ENCODE data around the gene FBXO34.
A peak's percentile ranks its signal among the peaks of the same experiment; 100 is the strongest.

Gene FBXO34

DNA sequence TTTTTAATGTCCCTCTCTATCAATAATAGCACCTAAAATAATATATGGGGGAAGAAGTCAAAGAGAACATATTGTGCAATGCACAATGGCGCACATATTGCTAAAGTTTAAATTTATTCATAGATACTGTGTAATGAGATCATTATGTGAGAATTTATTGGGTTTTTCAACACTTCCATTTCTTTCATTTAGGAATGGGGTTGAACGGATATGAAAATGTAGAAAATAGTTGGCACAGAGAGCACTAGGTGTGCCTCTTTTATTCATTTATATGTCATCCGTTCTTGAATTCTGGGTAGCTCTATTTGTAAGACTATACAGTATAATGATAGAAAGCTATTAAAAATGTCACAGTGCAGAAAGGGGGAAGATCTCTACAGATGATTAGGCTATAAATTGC, 76.5 kb downstream of the FBXO34 start:
- DNase-seq, result no peak
- no peak for TF ChIP-seq CTCF (IDR thresholded peaks at IDR 0.05)
- Mint-ChIP-seq H3K4me3 (no peak overlapping the region), H3K27ac (no peak overlapping the region), H3K9me3 (no peaks in the 10 kb centered on the region), H3K36me3 (ENCODE audit: low read depth) (peaks cover 6% of the 10 kb centered on the region), H3K27me3 (ENCODE audit: low read depth, poor library complexity) (peaks cover 6% of the 10 kb centered on the region), H3K4me1 (peaks cover 42% of the 10 kb centered on the region)

DNA sequence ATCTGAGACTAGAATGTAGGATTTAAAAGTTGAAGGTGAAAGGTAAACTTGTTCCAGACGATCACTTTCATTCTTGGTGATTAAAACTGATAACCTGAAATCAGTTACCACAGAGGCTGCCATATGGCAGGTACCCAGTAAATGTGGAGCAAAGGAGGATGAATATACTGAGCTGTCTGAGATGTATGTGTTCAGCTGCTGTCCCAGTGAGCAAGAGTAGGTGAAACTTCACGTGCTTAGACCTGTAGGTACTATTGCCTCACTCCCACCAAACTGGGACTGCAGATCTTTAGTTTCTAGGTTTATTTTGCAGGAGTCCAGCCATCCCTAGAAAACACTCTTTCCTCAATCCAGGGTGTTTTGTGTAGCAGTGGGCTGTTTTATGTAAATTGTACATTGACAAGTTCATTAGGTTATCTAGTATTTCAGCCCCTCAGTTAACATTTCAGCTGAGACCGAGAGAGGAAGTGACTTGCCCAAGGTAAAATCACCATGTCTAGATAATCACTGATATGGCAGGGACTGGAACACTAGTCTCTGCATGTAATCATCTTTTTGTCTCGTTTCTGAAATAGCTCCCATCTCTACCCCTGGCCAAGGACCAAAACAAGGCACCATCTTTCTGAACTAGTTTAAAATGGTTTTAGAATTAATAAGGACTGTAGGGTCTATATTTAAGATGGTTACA, 77.7 kb downstream of the FBXO34 start:
- H3K4me3 Mint-ChIP-seq, result no peak overlapping the region
- DNase-seq, result no peak
- no peak for TF ChIP-seq CTCF (IDR thresholded peaks at IDR 0.05)
- H3K9me3 Mint-ChIP-seq, result no peaks in the 10 kb centered on the region
- H3K4me1 Mint-ChIP-seq, result peaks cover 37% of the 10 kb centered on the region
- H3K27me3 Mint-ChIP-seq (ENCODE audit: low read depth, poor library complexity), result peaks cover 3% of the 10 kb centered on the region
- H3K36me3 Mint-ChIP-seq (ENCODE audit: low read depth), result peaks cover 6% of the 10 kb centered on the region
- H3K27ac Mint-ChIP-seq, result peak overlapping the region; percentile 47

GRCh38 chr14:55349565-55349964, 78.3 kb downstream of the FBXO34 start:
- Mint-ChIP-seq H3K36me3 (ENCODE audit: low read depth) (peaks cover 6% of the 10 kb centered on the region), H3K9me3 (no peaks in the 10 kb centered on the region), H3K27ac (peak overlapping the region; percentile 86), H3K4me1 (peaks cover 30% of the 10 kb centered on the region), H3K4me3 (peak overlapping the region; percentile 50), H3K27me3 (ENCODE audit: low read depth, poor library complexity) (no peaks in the 10 kb centered on the region)
- peak; percentile 37 for DNase-seq
- TF ChIP-seq CTCF (IDR thresholded peaks at IDR 0.05), result no peak

GRCh38 chr14:55350461-55350860, 79.2 kb downstream of the FBXO34 start:
- H3K9me3 Mint-ChIP-seq, result no peaks in the 10 kb centered on the region
- H3K36me3 Mint-ChIP-seq (ENCODE audit: low read depth), result peaks cover 6% of the 10 kb centered on the region
- no peak for DNase-seq
- no peak overlapping the region for H3K27ac Mint-ChIP-seq
- H3K27me3 Mint-ChIP-seq (ENCODE audit: low read depth, poor library complexity), result no peaks in the 10 kb centered on the region
- H3K4me1 Mint-ChIP-seq, result peaks cover 28% of the 10 kb centered on the region
- no peak for TF ChIP-seq CTCF (IDR thresholded peaks at IDR 0.05)
- no peak overlapping the region for H3K4me3 Mint-ChIP-seq

GRCh38 chr14:55351111-55351510, 79.9 kb downstream of the FBXO34 start:
- Mint-ChIP-seq H3K27me3 (ENCODE audit: low read depth, poor library complexity) (no peaks in the 10 kb centered on the region), H3K4me1 (peaks cover 26% of the 10 kb centered on the region), H3K36me3 (ENCODE audit: low read depth) (peaks cover 6% of the 10 kb centered on the region), H3K27ac (no peak overlapping the region), H3K4me3 (no peak overlapping the region), H3K9me3 (no peaks in the 10 kb centered on the region)
- no peak for DNase-seq
- TF ChIP-seq CTCF (IDR thresholded peaks at IDR 0.05), result no peak

DNA sequence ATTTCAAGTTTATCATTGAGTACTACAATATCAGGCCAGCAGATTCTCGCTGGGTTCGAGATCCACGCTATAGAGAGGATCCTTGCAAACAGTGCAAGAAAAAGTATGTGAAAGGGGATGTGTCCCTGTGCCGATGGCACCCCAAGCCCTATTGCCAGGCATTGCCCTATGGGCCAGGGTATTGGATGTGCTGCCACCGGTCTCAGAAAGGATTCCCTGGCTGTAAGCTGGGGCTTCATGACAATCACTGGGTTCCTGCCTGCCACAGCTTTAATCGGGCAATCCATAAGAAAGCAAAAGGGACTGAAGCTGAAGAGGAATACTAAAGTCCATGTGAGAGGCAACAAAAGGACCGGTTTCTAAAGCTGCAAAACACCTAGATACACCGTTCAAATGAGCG, 81.0 kb downstream of the FBXO34 start:
- H3K36me3 Mint-ChIP-seq (ENCODE audit: low read depth), result peaks cover 6% of the 10 kb centered on the region
- H3K27me3 Mint-ChIP-seq (ENCODE audit: low read depth, poor library complexity), result no peaks in the 10 kb centered on the region
- DNase-seq, result no peak
- no peak for TF ChIP-seq CTCF (IDR thresholded peaks at IDR 0.05)
- H3K9me3 Mint-ChIP-seq, result no peaks in the 10 kb centered on the region
- no peak overlapping the region for H3K27ac Mint-ChIP-seq
- H3K4me1 Mint-ChIP-seq, result peaks cover 21% of the 10 kb centered on the region
- no peak overlapping the region for H3K4me3 Mint-ChIP-seq
